GM21528 (cell line): ENCODE data around the gene COG5.

Experiments
- ATAC-seq: cut with Tn5 transposase; IDR thresholded peaks from one replicate; pipeline ENCODE4 v1.9.1; 2021; ENCODE audit warnings: mild to moderate bottlenecking, moderate library complexity; ENCODE audit not compliant: unreplicated experiment, low FRiP score

Gene COG5

DNA sequence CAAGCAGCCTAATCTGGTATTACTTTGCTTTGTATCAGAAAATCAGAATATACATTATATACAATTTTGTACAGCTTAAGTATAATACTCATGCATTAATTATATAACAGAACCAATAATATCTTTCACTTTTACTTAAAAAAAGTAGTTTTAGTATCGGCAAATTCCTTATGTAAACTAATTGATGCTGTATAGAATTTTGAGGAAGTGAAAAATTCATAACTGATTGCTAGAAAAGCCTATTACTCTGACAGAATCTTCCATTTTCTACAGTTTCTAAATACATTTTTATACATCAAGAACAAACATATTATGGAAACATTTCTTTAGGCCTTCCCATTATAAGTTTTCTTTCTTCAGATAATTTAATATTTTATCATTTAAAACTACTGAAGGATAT lies 217.8 kb downstream of the COG5 start:
- no peak for ATAC-seq

DNA sequence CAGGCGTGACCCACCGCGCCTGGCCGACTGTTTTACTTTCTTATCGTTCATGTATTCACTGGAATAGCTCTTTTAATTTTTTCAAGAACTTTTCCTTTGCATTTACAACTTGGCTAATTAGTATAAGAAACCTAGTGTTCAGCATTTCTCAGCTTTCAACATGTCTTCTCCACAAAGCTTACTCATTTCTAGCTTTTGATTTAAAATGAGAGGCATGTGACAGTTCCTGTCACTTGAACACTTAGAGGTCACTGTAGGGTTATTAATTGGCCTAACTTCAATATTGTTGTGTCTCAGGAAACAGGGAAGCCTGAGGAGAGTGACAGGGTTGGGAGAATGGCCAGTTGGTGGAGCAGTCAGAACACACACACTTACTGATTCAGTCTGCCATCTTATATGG lies 218.9 kb downstream of the COG5 start:
- no peak for ATAC-seq

DNA sequence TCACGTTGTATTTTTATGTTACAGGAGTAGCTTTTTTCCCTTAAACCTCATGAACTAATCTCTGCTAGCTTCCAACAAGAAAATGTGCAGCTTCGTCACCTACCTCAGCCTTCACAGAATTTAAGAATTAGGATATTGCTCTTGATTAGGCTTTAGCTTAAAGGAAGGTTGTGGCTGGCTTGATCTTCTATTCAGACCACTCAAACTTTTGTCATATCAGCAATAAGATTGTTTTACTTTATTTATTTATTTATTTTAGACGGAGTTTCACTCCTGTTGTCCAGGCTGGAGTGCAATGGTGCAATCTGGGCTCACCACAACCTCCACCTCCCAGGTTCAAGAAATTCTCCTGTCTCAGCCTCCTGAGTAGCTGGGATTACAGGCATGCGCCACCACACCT lies 219.4 kb downstream of the COG5 start:
- ATAC-seq = no peak

DNA sequence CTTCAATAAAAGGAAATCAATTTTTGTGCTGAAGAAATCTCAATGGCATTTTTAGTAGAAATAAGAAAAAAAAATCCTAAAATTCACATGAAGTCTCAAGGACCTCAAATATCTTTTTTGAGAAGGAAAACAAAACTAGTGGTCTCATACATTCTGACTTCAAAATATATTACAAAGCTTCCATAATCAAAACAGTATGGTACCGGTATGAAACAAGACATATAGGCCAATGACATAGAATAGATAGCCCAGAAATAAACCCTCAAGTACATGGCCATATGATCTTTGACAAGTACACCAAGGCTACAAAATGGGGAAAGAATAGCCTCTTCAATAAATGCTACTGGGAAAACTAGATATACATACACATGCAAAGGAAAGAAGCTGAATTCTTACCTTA lies 225.6 kb downstream of the COG5 start:
- no peak for ATAC-seq

DNA sequence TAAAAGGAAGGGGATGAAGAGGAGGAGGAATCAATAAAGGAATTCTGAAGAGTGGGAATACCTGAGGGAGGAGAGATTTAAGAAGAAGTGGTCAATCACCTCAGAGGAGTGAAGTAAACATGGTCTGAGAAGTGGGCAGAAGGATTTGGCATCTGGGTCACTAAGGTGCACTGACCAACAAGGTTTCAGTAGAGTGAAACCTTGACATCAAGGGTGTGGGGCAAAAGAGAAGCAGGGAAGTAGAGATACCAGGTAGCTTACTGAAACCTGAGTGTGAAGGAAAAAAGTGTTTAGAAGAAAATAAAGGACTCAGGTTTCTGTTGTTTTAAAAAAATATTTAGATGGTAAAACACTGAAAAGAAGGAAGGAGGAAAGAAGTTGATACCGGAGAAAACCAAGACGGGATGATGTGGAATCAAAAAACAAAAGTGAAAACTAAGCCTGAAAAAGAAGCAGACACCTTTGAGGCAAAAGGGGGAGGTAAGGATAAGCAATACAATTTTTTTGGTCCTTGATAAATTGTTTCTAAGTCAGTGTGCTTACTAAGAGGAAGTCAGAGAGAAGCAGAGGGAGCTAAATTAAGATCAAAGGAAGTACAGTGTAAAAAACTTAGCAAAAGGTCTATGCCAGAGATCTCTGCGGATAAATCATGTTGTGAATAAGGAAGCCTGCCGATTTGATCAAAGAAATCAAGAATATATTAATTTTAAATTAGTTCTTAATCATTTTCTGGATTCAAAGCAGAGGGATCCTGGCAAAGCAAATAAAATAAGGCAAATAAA lies 231.0 kb downstream of the COG5 start:
- ATAC-seq = no peak

DNA sequence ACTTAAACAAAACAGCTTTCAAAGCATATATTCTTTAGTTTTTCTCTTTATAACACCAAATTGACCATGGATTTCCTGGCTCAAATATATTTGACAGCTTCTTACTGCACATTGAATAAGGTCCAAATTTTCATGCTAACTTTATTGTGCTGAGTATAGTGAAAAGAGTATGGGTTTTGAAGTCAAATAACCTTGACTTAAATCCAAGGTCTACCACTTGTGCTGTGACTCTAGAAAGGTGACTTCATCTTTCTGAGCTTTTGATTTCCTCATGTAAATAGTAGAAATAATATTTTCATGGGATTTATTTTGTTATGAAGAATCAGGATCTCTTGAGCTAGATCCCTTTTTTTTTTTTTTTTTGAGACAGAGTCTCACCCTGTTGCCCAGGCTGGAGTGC lies 233.2 kb downstream of the COG5 start:
- ATAC-seq = no peak

DNA sequence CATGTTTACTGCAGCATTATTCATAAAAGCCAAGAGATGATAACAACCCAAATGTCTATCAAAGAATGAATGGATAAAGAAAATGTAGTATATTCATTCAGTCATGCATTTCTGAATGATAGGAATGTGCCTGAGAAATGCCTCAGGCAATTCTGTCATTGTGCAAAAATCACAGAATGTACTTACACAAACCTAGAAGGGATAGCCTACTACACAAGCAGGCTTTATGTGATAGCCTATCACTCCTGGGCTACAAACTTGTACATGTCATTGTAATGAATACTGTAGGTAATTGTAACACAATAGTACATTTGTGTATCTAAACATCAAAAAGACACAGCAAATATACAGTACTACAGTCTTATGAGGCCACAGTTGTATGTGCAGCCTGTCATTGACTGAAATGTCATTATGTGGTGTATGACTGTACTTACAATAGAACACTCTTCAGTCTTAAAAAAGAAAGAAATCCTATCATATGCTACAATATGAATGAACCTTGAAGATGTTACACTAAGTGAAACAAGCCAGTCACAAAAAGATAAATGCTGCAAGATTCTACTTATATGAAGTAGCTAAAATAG lies 235.6 kb downstream of the COG5 start:
- ATAC-seq = no peak

DNA sequence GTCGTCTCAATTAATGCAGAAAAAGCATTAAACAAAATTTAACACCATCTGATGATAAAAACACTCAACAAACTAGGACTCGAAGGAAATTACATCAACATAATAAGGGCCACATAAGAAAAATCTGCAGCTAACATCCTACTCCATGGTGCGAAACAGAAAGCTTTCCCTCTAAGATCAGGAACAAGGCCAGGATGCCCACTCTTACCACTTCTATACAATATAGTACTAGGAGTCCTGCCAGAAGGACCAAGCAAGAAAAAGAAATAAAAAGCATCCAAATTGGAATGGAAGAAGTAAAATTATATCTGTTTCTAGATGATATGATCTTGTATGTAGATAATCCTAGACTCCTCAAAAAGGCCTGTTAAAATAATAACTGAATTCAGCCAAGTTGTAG lies 237.7 kb downstream of the COG5 start:
- ATAC-seq = no peak

DNA sequence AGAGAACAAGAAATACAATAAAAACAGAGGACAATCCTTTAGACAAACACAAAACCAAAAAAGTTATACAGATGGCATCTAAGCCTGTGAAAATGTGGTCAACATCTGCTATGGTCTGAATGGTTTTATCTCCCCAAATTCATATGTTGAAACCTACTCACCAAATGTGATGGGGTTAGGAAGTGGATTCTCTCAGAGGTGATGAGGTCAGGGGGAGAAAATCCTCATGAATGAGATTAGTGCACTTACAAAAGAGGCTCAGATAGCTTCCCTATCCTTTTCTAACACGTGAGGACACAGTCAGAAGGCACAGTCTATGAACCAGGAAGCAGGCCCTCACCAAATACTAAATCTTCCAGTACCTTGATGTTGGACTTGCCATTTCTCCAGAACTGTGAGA lies 241.7 kb downstream of the COG5 start:
- no peak for ATAC-seq

DNA sequence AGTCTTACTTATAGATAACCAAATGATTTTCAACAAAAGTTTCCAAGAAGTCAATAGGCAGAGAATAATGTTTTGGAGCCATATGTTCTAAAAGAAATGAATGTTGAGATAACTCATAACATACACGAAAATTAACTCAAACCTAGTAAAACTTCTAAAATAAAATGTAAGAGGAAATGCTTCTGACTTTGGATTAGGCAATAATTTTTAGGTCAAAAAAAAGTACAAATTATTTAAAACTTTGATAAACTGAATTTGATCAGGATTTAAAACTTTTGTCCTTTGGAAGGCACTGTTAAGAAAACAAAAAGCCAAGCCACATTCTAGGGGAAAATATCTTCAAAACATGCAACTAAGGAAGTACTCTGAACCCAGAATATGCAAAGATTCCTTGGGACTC lies 242.1 kb downstream of the COG5 start:
- no peak for ATAC-seq

DNA sequence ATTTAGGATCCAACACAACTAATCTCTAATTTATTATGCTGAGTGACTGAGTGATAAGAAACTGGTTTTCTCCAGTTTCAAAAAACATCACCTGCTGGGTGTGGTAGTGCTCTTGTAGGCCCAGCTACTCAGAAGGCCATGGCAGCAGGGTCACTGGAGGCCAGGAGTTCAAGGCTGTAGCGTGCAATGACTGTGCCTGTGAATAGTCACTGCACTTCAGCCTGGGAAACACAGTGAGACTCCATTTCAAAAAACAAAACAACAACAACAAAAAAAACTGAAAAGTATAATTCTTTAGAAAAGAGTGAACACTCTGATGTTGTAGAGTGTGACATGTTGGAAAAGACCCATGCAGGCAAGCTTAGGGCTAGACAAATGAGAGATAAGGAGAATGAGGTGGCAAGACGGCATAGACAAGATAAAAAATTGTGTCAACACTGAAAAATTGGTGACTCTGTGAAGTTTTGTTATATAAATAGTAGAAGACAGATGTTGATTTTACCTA lies 243.9 kb downstream of the COG5 start:
- no peak for ATAC-seq

DNA sequence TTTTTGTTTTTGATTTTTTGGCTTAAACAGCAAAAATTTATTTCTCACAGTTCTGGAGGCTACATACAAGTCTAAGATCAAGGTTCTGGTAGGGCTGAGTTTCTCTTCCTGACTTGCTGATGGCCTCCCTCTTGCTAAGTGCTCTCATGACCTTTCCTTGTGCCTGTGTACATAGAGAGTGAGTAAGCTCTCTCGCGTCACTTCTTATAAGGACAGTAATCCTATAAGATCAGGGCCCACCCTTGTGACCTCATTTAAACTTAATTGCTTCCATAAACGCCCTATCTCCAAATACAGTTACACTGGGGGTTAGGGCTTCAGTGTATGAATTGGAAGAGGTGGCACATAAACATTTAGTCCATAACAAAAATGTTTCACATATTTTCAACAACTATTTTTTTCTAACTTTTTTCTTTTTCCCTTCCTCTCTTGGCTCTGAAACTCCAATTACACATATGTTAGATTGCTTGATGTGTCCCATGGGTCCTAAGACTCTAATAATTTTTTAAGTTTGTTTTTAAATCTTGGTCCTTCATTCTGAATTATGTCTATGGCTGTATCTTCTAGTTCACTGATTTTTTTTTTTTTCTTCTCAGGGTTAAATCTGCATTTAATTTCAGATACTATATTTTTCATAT lies 245.1 kb downstream of the COG5 start:
- no peak for ATAC-seq

DNA sequence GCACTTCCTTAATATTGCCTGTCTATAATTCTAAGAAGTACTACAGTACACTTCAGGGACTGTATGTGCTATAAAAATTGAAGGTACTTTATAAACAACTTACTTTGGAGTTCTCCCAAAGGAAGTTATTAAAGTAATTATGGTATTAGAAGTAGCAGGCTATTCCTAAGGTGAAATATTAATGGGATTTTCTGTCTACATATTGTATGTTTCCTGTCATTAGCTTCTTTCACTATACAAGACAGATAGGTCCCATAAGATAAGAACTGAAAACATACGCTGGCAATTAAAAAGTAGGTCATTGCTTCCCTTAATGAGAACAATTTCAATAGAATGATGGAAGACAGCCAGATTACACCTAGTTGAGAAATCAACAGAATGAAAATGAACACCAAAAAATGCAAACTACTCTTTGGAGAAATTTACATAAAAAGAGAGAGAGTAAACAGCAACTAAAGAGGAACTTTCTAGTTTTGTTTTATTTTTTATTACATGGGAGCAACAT lies 248.0 kb downstream of the COG5 start:
- ATAC-seq = no peak

DNA sequence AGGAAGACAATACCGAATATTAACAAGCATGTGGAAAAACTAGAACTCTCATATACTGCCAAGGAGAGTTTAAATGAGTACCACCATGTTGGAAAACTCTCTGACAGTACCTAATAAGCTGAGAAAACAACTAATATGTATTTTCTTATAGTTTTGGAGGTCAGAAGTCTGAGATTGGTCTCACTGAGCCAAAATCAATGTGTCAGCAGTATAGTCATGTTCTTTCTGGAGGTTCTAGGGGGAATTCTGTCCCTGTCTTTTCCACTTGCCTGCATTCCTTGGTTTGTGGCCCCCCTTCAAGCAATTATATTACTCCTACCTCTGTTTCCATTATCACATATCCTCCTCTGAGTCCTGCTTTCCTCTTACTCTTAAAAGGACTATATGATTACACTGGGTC lies 250.4 kb downstream of the COG5 start:
- ATAC-seq = no peak

DNA sequence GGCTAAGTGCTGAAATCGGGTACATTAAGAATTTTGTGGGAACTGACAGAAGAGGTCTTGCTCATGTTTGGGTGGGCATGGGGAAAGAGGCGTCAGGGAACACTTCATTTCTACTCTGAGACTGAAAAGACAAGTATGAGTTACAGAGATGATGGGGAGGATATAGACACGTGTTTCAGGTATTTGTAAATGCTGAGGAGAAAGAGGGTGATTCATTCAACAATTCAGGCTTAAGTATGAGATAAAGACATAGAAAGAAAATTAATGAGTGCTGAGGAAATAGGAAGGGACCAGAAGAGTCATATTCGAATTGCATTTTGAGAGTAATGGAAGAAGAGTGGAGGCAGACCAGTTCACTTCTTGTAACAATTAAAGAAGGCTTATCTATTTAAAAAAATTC lies 251.3 kb downstream of the COG5 start:
- no peak for ATAC-seq

DNA sequence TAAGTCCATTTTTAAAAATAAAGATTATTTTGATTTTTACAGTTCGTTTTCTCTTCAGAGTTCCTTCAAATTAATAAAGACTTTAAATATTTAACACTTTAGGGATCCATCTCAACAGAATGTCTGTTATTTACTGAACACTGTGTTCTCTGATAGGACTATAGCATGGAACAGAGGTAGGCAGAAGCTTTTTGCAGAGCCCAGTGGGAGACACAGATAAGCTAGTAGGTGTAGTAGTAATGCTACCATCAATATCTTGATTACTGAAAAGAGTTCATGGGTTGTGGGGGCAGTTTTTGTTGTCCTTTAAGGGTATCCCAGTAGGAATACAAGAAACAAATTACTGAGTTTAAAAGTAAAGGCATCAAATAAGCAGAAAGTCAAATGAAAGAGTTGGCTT lies 254.4 kb downstream of the COG5 start:
- ATAC-seq = no peak

DNA sequence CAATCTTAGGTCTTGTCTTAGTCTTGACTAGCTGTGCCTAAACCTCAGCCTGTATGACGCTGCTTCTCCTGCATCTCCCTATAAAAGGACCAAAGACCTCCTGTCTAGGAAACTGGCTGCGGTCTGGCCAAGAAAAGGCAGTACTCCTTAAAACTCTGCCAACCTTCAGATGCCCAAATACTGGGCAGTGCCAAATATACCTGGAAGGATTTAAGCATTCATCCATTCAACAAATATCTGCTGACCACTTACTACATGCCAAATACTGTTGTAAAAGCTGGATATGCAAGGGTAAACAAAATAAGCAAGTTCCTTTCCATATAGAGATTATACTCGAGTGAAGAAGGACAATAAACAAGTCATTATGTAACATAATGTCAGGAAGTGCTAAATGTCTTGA lies 259.1 kb downstream of the COG5 start:
- ATAC-seq = no peak

DNA sequence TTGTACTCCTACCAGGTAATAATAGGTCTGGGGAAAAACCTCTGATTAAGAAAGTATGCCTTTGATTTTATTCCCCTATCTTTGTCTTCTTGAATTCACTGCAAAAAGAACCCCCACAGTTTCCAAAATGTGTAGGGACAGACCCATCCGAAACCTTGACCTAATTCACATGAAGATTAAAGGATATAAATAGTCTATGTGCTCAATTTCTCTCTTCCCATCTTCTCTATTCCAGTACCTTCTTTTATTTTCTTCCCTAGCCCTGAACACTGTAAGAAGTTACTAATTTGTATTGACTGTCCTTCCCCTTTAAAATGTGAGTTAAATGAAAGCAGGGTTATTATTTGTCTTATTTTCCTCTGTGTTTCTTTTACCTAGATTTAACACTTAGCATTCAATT lies 259.7 kb downstream of the COG5 start:
- ATAC-seq = no peak

DNA sequence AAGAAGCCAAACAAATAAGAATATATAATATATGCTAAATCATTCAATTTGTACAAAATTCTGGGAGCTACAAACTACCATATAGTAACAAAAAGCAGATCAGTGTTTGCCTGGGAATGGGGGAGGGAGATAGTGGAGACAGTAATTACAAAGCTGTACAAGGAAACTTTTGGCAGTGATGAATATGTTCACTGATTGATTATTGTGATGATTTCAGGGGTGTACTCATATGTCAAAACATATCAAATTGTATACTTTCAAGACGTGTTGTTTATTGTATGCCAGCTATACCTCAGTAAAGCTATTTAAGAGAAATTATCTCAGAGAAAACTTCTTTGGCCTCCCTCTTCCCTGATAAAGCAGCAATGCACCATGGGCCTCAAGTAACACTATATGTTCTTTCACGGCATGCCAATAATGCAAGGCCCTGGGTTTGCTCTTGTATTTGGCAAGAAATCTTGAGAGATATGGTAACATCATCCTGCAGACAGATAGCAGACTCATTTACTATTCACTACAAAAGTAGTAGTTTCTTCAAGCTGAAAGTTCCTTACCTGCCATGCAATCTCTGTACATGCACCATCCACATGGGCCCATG lies 261.4 kb downstream of the COG5 start:
- no peak for ATAC-seq

DNA sequence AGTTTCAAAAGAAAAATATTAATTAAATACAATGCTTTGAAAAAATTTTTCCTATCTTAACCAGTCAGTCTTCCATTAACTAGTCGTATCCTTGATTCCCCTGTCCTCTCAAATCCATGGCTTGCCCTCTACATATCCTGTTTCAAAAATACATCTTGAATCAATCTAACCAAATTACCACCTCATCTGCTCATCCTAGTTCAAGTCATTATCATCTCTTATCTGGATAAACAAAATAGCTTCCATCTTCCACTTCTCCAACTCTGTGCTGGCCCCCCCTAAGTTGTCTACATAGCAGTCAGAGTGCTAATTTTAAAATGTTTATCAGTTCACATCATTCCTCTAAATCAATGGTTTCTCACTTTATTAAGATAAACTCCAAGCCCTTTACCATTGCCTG lies 269.5 kb downstream of the COG5 start:
- ATAC-seq = no peak

DNA sequence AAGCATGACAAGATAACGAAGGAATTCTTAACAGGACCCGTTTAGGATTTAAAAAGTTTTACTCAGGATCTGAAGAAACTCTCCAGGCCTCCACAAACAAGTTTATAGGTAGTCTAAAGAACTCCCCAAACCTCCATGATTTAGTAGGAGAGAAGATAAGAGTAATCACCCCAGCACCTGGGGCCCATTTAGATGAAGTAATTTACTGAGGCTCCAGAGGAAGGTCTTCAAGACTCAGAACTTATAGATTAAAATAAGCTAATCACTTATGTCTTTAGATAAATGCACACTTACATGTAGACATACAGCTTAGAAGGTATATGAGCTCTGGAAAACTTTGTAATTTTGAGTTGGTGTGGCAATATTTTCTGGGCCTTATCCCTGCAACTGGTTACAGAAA lies 271.1 kb downstream of the COG5 start:
- ATAC-seq = no peak
